Measurements from ENCODE around the gene MYO1G. TPM values are rescaled to one million over a fixed set of nuclear protein-coding genes. Genes with fewer than 3 reads are reported as not detected.
A peak's percentile ranks its signal among the peaks of the same experiment; 100 is the strongest.

Gene MYO1G
- total RNA-seq, 1 donor from 2014 or later = not detected

- H3K9ac ChIP-seq = no peak overlapping the region
- H3K36me3 ChIP-seq = no peaks in the 10 kb centered on the region
- no peak for TF ChIP-seq EZH2phosphoT487 (IDR thresholded peaks at IDR 0.05)
- TF ChIP-seq CTCF (IDR thresholded peaks at IDR 0.05) = no peak
- no peaks in the 10 kb centered on the region for H3F3A ChIP-seq (ENCODE audit: low read depth)
- H3K27ac ChIP-seq = no peak overlapping the region
- Mint-ChIP-seq H3K36me3 (no peaks in the 10 kb centered on the region), H3K27ac (no peak overlapping the region), H3K27me3 (ENCODE audit: insufficient read depth, low read depth) (peaks cover 2% of the 10 kb centered on the region), H3K4me3 (no peak overlapping the region), H3K9me3 (no peaks in the 10 kb centered on the region), H3K4me1 (peaks cover 3% of the 10 kb centered on the region)
- no peaks in the 10 kb centered on the region for H3K27me3 ChIP-seq
- no peak overlapping the region for H3K4me2 ChIP-seq
- no peaks in the 10 kb centered on the region for H3K4me1 ChIP-seq
- no peaks in the 10 kb centered on the region for H4K20me1 ChIP-seq (ENCODE audit: low read depth)
- no peaks in the 10 kb centered on the region for H3K79me2 ChIP-seq (ENCODE audit: low read depth)
- no peak for DNase-seq (ENCODE audit: low spot score)
- H3K4me3 ChIP-seq = no peak overlapping the region
- no peak overlapping the region for H2AFZ ChIP-seq (replicated peaks)
- no peaks in the 10 kb centered on the region for H3K9me3 ChIP-seq (ENCODE audit: low read depth)
Observed at GRCh38 chr7:44975331-44976039, 3.3 kb downstream of the MYO1G start.

- no peak overlapping the region for H3K27ac ChIP-seq
- no peaks in the 10 kb centered on the region for H3F3A ChIP-seq (ENCODE audit: low read depth)
- Mint-ChIP-seq H3K4me1 (peaks cover 3% of the 10 kb centered on the region), H3K9me3 (no peaks in the 10 kb centered on the region), H3K27ac (no peak overlapping the region), H3K27me3 (ENCODE audit: insufficient read depth, low read depth) (peaks cover 2% of the 10 kb centered on the region), H3K36me3 (no peaks in the 10 kb centered on the region), H3K4me3 (no peak overlapping the region)
- H3K27me3 ChIP-seq = no peaks in the 10 kb centered on the region
- no peaks in the 10 kb centered on the region for H3K36me3 ChIP-seq
- DNase-seq (ENCODE audit: low spot score) = no peak
- H3K9me3 ChIP-seq (ENCODE audit: low read depth) = no peaks in the 10 kb centered on the region
- H3K79me2 ChIP-seq (ENCODE audit: low read depth) = no peaks in the 10 kb centered on the region
- no peaks in the 10 kb centered on the region for H3K4me1 ChIP-seq
- H2AFZ ChIP-seq (replicated peaks) = no peak overlapping the region
- H3K4me2 ChIP-seq = no peak overlapping the region
- no peak overlapping the region for H3K4me3 ChIP-seq
- TF ChIP-seq EZH2 (IDR thresholded peaks at IDR 0.05) (no peak), CTCF (IDR thresholded peaks at IDR 0.05) (no peak), EZH2phosphoT487 (IDR thresholded peaks at IDR 0.05) (no peak)
- no peak overlapping the region for H3K9ac ChIP-seq
- H4K20me1 ChIP-seq (ENCODE audit: low read depth) = no peaks in the 10 kb centered on the region
Observed at GRCh38 chr7:44974549-44974948, 4.3 kb downstream of the MYO1G start.

GRCh38 chr7:44973610-44974401, 5.0 kb downstream of the MYO1G start:
- Histone ChIP-seq H3K27me3 (no peaks in the 10 kb centered on the region), H3K9ac (no peak overlapping the region), H3K79me2 (ENCODE audit: low read depth) (no peaks in the 10 kb centered on the region), H2AFZ (replicated peaks) (no peak overlapping the region), H4K20me1 (ENCODE audit: low read depth) (no peaks in the 10 kb centered on the region), H3K27ac (no peak overlapping the region), H3K9me3 (ENCODE audit: low read depth) (no peaks in the 10 kb centered on the region), H3K4me3 (no peak overlapping the region), H3K4me1 (no peaks in the 10 kb centered on the region), H3F3A (ENCODE audit: low read depth) (no peaks in the 10 kb centered on the region), H3K36me3 (no peaks in the 10 kb centered on the region), H3K4me2 (no peak overlapping the region)
- Mint-ChIP-seq H3K4me1 (peaks cover 3% of the 10 kb centered on the region), H3K9me3 (no peaks in the 10 kb centered on the region), H3K4me3 (no peak overlapping the region), H3K27me3 (ENCODE audit: insufficient read depth, low read depth) (peaks cover 2% of the 10 kb centered on the region), H3K27ac (no peak overlapping the region), H3K36me3 (no peaks in the 10 kb centered on the region)
- no peak for TF ChIP-seq EZH2 (IDR thresholded peaks at IDR 0.05)
- peak; percentile 51 for TF ChIP-seq CTCF (IDR thresholded peaks at IDR 0.05)
- DNase-seq (ENCODE audit: low spot score) = peak; percentile 55

Data from neural progenitor cell (in vitro differentiated cells).